ENCODE results near the gene TMED3. TPM values are rescaled to one million over a fixed set of nuclear protein-coding genes. Genes with fewer than 3 reads are reported as not detected.

TMED3 gene
- total RNA-seq, 1 donor from 2014 or later: 49.3 TPM

GRCh38 chr15:79329171-79329611 is 18.3 kb downstream of the TMED3 start:
- Mint-ChIP-seq H3K4me3 (ENCODE audit: low read depth) (no peak overlapping the region), H3K36me3 (ENCODE audit: insufficient read depth) (peaks cover 5% of the 10 kb centered on the region), H3K27ac (peak overlapping the region; percentile 76), H3K9me3 (ENCODE audit: low read depth) (no peaks in the 10 kb centered on the region), H3K4me1 (ENCODE audit: low read depth) (peaks cover 17% of the 10 kb centered on the region), H3K27me3 (no peaks in the 10 kb centered on the region)
- DNase-seq (ENCODE audit: low spot score, unreplicated experiment): no peak
- no peak for TF ChIP-seq CTCF (IDR thresholded peaks at IDR 0.05; ENCODE audit: unreplicated experiment)

- no peaks in the 10 kb centered on the region for H3K9me3 Mint-ChIP-seq (ENCODE audit: low read depth)
- H3K27ac Mint-ChIP-seq: peak overlapping the region; percentile 37
- no peak for DNase-seq (ENCODE audit: low spot score, unreplicated experiment)
- peaks cover 2% of the 10 kb centered on the region for H3K36me3 Mint-ChIP-seq (ENCODE audit: insufficient read depth)
- no peaks in the 10 kb centered on the region for H3K27me3 Mint-ChIP-seq
- peaks cover 26% of the 10 kb centered on the region for H3K4me1 Mint-ChIP-seq (ENCODE audit: low read depth)
- no peak overlapping the region for H3K4me3 Mint-ChIP-seq (ENCODE audit: low read depth)
- no peak for TF ChIP-seq CTCF (IDR thresholded peaks at IDR 0.05; ENCODE audit: unreplicated experiment)
Observed at GRCh38 chr15:79332824-79333510, 22.1 kb downstream of the TMED3 start.

GRCh38 chr15:79337591-79337990 is 26.7 kb downstream of the TMED3 start:
- no peak for TF ChIP-seq CTCF (IDR thresholded peaks at IDR 0.05; ENCODE audit: unreplicated experiment)
- Mint-ChIP-seq H3K27me3 (no peaks in the 10 kb centered on the region), H3K4me1 (ENCODE audit: low read depth) (peaks cover 22% of the 10 kb centered on the region), H3K4me3 (ENCODE audit: low read depth) (no peak overlapping the region), H3K27ac (peak overlapping the region; percentile 30), H3K9me3 (ENCODE audit: low read depth) (no peaks in the 10 kb centered on the region), H3K36me3 (ENCODE audit: insufficient read depth) (no peaks in the 10 kb centered on the region)
- DNase-seq (ENCODE audit: low spot score, unreplicated experiment): no peak

DNA sequence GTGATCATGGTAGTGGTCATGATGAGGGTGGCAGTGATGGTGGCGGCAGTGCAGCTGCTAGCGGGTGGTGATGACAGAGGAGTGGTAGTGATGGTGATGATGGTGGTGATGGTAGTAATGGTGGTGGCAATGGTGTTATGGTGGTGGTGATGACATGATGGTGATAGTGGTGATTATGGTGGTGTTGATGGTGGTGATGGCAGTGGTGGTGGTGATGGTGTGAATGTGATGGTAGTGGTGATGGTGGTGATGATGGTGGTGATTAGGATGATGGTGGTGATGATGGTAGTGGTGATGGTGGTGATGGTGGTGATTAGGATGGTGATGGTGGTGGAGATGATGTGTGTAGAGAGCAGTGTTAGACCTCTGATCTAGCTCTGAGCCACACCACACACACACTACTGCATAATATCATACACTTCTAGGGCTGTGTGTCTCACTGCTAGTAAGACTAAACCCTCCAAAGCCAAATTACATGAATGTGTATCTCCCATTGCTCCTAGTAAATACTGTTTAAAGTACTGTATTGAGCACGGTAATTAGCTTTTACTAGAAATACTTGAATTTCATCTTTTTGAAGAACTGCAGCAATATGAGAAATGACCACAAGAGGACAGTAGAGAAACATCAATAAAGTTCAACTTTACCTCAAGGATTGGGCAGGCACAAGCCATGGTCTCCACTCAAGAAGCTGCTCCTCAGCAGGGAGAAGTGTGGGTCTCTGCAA is 28.8 kb downstream of the TMED3 start:
- H3K4me3 Mint-ChIP-seq (ENCODE audit: low read depth): no peak overlapping the region
- H3K4me1 Mint-ChIP-seq (ENCODE audit: low read depth): peaks cover 6% of the 10 kb centered on the region
- peak; percentile 79 for TF ChIP-seq CTCF (IDR thresholded peaks at IDR 0.05; ENCODE audit: unreplicated experiment)
- H3K36me3 Mint-ChIP-seq (ENCODE audit: insufficient read depth): no peaks in the 10 kb centered on the region
- H3K27me3 Mint-ChIP-seq: no peaks in the 10 kb centered on the region
- no peak overlapping the region for H3K27ac Mint-ChIP-seq
- no peak for DNase-seq (ENCODE audit: low spot score, unreplicated experiment)
- no peaks in the 10 kb centered on the region for H3K9me3 Mint-ChIP-seq (ENCODE audit: low read depth)

DNA sequence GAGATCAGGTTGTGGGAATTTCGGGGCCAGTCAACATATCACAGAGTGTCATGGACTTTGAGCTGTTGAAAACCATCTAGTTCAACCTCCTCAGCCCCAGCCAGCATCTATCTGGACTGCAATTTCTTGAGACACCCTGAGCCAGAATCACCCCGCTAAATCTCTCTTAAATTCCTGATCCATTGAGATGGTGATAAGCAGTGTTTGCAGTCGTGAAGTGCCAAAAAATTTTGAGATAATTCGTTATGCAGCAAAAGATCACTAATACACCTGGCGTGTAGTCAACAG is 29.3 kb downstream of the TMED3 start:
- H3K27me3 Mint-ChIP-seq: no peaks in the 10 kb centered on the region
- H3K36me3 Mint-ChIP-seq (ENCODE audit: insufficient read depth): peaks cover 1% of the 10 kb centered on the region
- no peak for DNase-seq (ENCODE audit: low spot score, unreplicated experiment)
- no peak for TF ChIP-seq CTCF (IDR thresholded peaks at IDR 0.05; ENCODE audit: unreplicated experiment)
- no peak overlapping the region for H3K4me3 Mint-ChIP-seq (ENCODE audit: low read depth)
- no peak overlapping the region for H3K27ac Mint-ChIP-seq
- H3K4me1 Mint-ChIP-seq (ENCODE audit: low read depth): peaks cover 2% of the 10 kb centered on the region
- peaks cover under 1% of the 10 kb centered on the region for H3K9me3 Mint-ChIP-seq (ENCODE audit: low read depth)
